HG02610 (cell line): ENCODE measurements around the gene TMEM259.
A peak's percentile ranks its signal among the peaks of the same experiment; 100 is the strongest.

ENCODE experiments used
- ATAC-seq: cut with Tn5 transposase; IDR thresholded peaks from one replicate; pipeline ENCODE4 v1.9.1; 2021; ENCODE audit warnings: mild to moderate bottlenecking, moderate library complexity; ENCODE audit not compliant: unreplicated experiment

Gene TMEM259

GRCh38 chr19:990119-990571 is 30.8 kb downstream of the TMEM259 start:
- ATAC-seq = no peak

GRCh38 chr19:989381-990081 is 31.4 kb downstream of the TMEM259 start:
- no peak for ATAC-seq

- no peak for ATAC-seq
Observed at GRCh38 chr19:988510-988909, 32.4 kb downstream of the TMEM259 start.

- no peak for ATAC-seq
Observed at GRCh38 chr19:988081-988480, 32.8 kb downstream of the TMEM259 start.

GRCh38 chr19:986083-986482 is 34.8 kb downstream of the TMEM259 start:
- no peak for ATAC-seq

- peak; percentile 77 for ATAC-seq
Observed at GRCh38 chr19:984165-984967, 36.6 kb downstream of the TMEM259 start, which contains the start of gene WDR18. Gene WDR18, plus strand, starts transcription at chr19:984345. Its CDS starts 9 bp downstream, at chr19:984354.

GRCh38 chr19:982567-983170 is 38.3 kb downstream of the TMEM259 start:
- ATAC-seq = peak; percentile 45

GRCh38 chr19:980133-980998 is 40.6 kb downstream of the TMEM259 start:
- no peak for ATAC-seq

GRCh38 chr19:979318-979741 is 41.6 kb downstream of the TMEM259 start:
- ATAC-seq = no peak

- no peak for ATAC-seq
Observed at GRCh38 chr19:977058-977464, 43.9 kb downstream of the TMEM259 start.

- no peak for ATAC-seq
Observed at GRCh38 chr19:976476-976875, 44.4 kb downstream of the TMEM259 start.

- no peak for ATAC-seq
Observed at GRCh38 chr19:974564-975257, 46.2 kb downstream of the TMEM259 start.

- no peak for ATAC-seq
Observed at GRCh38 chr19:973726-974563, 47.0 kb downstream of the TMEM259 start.

- ATAC-seq = no peak
Observed at GRCh38 chr19:972281-972680, 48.6 kb downstream of the TMEM259 start.

- ATAC-seq = no peak
Observed at GRCh38 chr19:971795-972194, 49.1 kb downstream of the TMEM259 start.

- ATAC-seq = no peak
Observed at GRCh38 chr19:970695-971094, 50.2 kb downstream of the TMEM259 start.

GRCh38 chr19:966485-967088 is 54.3 kb downstream of the TMEM259 start:
- no peak for ATAC-seq

GRCh38 chr19:964761-965694 is 55.9 kb downstream of the TMEM259 start:
- no peak for ATAC-seq
